NCI-H128 (cell line): Measurements from ENCODE around the gene CREBBP.
"Not testable (repeated sequence)": the region's sequence is repeated elsewhere in the genome, so short reads cannot be mapped to it uniquely, and the experiment has no call there.

ENCODE experiments used
- DNase-seq: peaks from one replicate; lab custom pipeline; 2025; ENCODE audit not compliant: unreplicated experiment; lab: John Stamatoyannopoulos, UW

The CREBBP gene

DNA sequence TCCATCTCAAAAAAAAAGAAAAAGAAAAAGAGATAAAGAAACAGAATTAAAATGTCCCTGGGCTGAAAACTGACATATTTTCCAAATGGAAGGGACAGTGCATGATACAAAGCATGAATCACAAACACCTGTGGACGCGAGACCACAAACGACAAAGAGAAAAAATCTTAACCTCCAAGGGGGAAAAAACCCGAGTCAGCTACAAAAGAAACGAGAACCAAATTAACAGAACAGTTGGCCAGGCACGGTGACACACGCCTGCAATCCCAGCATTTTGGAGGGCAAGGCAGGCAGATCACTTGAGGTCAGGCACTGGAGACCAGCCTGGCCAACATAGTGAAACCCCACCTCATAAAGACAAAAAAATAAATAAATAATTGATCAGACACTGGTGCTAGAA, 165.1 kb downstream of the CREBBP start:
- no peak for DNase-seq

GRCh38 chr16:3714378-3714777, 166.1 kb downstream of the CREBBP start:
- DNase-seq: not testable (repeated sequence)

DNA sequence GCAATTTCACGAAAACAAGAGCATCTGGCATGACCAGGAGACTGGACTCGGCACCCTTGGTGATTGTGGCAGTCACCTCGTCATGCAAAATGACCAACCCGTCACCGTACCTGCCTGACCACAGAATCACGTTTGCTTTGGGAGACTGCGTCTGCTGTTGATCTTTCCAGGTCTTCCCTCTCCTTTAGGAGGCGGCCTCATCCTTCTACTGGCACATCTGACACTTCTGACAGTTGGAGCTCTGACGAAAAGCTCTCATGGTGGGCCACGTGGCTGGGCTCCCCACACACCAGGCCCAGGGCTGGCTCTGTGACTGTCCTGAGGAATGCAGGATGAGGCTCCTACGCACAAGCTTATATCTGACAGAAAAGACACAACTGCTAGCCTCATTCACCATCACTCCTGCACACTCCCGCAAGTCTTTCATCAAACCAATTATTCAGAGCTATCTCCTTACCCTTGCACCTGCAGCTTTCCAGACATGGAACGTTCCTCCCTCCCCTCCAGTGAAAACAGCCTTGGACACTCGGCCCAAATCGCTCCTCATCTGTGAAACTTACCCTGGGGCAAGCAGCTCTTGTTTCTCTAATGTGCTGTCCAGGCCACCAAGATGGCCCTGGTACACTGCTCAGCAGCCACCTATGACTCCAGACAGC, 166.8 kb downstream of the CREBBP start:
- no peak for DNase-seq

DNA sequence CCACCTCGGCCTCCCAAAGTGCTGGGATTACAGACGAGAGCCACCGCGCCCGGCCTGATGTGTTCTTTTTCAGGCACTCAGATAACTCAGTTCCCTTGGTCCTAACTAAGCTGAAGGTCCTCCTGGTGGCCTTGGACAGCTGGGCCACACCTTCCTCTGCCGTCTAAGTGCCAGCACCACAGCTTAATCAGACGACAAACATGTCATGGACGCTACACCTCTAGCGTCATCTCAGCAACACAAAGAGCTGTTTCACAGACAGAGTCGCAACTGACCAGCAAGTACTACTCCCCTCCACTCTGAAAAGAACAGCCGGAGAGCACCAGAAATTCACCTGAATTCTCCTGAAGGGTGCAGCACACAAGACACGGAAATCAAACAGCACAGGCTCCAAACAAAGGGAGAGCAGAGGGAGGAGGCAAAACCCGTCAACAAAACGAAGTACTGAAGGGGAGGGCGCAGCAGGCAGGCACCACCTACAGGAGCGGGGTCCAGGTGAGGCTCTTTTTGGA, 167.6 kb downstream of the CREBBP start:
- DNase-seq: no peak

DNA sequence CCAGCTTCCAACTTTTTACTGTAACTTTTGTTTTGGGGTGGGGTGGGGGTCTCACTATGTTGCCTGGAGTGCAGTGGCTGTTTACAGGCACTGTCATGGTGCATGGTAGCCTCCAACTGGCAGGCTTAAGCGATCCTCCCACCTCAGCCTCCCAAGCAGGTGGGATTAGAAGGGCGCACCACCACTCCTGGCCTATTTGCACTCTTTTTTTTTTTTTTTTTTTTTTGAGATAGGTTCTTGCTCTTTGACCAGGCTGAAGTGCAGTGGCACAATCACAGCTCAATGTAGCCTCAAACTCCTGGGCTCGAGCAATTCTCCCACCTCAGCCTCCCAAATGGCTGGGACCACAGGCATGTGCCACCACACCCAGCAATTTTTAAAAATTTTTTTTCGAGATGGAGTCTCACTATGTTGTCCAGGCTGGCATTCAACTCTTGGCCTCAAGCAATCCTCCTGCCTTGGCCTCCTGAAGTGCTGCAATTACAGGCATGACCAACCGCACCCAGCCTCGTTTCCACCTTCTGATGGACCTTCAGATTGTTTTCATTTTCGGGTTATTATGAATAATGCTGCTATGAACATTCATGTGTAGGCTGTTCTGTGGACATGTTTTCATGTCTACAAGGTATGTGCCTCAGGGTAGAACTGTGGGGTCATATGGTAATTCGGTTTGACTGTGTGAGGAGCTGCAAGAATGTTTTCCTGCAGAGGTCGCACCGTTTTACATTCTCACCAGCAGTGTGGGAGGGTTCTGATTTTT, 174.1 kb downstream of the CREBBP start:
- no peak for DNase-seq

DNA sequence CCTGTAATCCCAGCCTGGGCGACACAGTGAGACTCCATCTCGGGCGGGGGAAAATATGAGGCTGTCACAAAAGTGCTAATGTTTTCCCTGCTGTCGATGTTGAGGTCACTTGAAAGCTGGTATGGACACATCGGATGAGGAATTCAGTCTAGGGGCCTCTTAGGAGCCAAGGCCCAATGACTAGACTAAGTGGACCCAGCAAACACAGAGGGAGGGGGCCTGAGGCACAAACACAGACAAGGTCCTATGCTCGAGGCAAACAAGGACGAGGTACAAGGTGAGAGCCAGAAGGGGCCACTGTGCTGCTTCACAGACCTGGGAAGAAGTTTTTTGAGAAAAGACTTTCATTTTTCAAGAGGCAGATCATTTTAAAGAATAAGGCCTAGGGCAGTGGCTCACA, 178.4 kb downstream of the CREBBP start:
- no peak for DNase-seq

DNA sequence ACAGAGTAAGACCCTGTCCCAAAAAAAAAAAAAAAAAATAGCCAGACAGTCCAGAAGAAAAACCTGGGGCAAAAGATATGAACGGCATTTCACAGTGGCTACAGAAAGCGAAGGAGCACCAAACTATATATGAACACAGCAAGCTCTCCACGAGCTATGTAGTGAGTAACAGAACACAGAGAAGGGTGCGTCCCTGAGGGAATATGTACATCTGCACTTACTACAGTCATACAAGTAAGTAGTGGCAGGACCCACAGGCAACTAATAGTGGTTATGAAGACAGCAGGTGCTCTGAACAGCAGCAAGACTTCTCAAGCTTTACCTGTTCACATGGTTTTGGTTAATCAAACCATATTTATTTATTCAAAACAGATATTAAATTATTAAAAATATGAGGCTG, 179.0 kb downstream of the CREBBP start:
- no peak for DNase-seq

DNA sequence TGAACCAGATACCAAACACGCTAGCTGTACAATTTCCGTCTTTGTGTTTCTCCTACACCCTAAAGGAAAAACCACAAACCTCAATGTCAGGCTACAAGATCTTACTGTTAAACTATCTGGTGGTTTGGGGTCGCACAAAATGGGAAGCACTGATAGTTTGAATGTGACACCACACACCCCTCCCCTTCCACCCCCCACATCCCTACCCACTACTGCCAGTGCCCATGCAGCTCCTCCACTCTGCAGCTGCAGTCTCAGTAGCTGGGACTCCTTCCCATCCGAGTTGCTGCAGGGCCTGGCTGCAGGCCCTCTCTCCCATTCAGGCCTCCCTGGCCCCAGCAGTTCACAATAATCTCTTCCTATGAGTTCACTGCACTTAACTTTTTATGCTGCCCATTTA, 181.6 kb downstream of the CREBBP start:
- no peak for DNase-seq

DNA sequence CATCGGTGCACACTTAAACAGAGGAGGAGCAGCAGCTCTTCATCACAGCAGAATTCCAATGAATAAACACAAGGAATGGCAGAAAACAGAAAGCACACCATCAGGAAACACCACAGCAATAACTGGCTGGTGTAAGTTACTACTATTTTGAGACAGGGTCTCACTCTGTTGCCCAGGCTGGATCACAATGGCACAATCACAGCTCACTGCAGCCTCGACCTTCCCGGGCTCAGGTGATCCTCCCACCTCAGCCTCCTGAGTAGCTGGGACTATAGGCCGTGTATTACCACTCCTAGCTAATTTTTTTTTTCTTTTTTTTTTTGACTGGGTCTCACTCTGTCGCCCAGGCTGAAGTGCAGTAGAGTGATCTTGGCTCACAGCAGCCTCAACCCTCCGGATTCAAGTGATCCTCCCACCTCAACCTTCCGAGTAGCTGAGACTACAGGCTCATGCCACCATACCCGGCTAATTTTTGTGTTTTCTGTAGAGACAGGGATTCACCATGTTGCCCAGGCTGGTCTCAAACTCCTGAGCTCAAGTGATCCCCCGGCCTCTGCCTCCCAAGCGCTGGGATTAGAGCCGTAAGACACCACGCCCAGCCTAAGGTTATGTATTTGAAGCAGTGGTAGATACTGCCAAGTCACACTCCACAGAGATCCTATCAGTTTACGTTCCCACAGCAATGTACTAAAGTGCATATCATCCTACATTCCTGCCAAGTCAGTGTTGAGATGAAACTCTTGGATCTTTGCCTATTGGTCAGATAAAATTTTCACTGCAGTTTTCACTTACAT, 183.9 kb downstream of the CREBBP start:
- DNase-seq: no peak

- DNase-seq: no peak
Observed at GRCh38 chr16:3695610-3696369, 184.7 kb downstream of the CREBBP start.

DNA sequence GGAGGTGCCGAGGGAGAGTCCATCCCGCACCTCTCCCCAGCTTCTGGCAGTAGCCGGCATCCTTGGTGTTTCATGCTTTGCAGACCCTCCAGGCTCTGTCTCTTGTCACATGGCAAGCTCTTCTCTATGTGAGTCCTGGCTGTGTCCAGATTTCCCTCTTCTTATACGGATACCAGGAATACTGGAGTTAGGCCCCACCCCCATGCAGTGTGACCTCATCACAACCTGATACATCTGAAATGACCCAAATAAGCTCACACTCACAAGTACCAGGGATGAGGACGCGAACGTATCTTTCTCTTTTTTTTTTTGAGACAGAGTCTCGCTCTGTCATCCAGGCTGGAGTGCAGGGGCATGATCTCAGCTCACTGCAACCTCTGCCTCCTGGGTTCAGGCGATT, 186.5 kb downstream of the CREBBP start:
- DNase-seq: no peak

DNA sequence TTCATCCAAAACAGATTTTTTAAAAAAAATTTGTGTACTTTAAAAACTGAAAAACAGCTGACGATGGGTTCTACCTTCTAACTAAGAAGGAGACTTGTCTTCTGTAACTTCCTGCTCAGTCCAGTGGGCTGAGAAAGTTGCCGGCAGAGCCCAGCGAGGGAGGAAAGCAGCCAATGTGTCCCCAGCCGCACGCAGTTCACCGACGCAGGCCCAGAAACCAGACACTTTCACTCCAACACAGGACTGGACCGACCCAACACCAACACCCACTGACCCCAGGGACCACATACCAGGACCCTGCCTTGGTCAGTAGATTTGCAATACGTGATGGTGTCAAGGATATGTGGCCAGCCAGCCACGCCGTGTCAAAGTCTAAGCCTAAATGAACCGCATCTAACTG, 188.8 kb downstream of the CREBBP start:
- DNase-seq: no peak

DNA sequence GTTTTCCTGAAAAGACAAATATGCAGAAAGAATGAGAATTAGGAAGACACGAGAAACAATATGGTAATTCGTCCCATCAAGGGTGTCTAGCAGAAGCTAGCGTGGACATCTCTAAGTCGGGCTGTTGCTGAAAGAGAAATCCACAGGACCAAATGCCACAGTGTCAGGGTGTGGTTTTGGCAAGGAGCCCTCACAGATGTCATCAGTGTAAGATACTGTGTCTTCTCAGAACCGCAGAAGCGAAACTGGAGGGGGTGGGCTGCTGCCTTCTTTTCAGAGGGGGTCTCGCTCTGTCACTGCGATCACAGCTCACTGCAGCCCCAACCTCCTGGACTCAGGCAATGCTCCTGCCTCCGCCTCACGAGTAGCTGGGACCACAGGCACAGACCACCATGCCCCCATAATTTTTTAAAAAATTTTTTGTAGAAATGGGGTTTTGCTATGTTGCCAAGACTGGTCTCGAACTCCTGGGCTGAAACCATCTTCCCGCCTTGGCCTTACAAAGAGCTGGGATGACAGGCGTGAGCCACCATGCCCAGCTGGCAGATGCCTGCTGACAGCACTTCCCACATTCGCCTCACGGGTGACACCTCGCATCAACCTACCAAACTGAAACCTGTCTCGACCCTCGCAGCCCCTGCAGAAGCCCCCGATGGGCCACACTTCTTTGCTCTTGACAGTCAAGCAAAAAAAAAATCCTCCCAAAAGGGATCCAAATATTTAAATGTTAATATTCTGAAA, 189.4 kb downstream of the CREBBP start:
- DNase-seq: no peak

- DNase-seq: peak; percentile 29
Observed at GRCh38 chr16:3690470-3690928, 190.0 kb downstream of the CREBBP start.

DNA sequence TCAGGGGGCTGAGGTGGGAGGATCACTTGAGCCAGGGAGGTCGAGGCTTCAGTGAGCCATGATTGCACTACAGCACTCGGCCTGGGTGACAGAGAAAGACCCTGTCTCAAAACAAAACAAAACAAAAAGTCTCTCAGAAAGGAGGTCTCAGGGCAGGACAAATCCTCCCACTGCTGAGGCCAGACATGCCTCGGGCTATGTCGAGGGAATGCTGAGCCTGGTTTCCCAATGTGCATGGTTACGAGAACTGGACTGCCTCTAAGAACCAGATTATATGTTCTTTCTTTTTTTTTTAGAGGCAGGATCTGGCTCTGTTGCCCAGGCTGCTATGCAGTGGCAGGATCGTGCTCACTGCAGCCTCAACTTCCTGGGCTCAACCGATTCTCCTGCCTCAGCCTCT, 190.8 kb downstream of the CREBBP start:
- no peak for DNase-seq

- no peak for DNase-seq
Observed at GRCh38 chr16:3687792-3688191, 192.7 kb downstream of the CREBBP start.

- DNase-seq: no peak
Observed at GRCh38 chr16:3687021-3687420, 193.5 kb downstream of the CREBBP start.

- DNase-seq: no peak
Observed at GRCh38 chr16:3681206-3681605, 199.3 kb downstream of the CREBBP start.

DNA sequence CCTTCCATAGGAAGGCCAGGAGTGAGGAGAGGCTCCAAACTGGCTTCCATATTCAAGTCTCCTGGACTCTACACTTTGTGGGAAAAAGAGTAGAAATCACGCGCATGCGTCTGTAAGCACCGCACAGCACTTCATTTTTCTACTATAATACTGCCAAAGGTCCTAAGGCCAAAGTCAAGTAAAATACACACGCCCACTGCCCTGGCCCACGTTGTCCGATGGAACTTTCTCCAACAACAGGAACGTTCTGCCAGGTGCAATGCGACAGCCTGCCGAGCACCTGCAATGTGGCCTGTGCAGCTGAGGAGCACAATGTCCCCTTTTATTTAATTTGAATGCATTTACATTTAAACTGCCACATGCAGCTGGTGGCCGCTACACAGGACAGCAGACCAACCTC, 202.5 kb downstream of the CREBBP start:
- no peak for DNase-seq

GRCh38 chr16:3675601-3676130, 204.8 kb downstream of the CREBBP start:
- no peak for DNase-seq
